HG03378 (cell line): ENCODE measurements around the gene TAS2R20.

ENCODE experiments used
- ATAC-seq: cut with Tn5 transposase; IDR thresholded peaks from one replicate; pipeline ENCODE4 v1.9.1; 2021; ENCODE audit warnings: mild to moderate bottlenecking, moderate library complexity; ENCODE audit not compliant: unreplicated experiment

The TAS2R20 gene

DNA sequence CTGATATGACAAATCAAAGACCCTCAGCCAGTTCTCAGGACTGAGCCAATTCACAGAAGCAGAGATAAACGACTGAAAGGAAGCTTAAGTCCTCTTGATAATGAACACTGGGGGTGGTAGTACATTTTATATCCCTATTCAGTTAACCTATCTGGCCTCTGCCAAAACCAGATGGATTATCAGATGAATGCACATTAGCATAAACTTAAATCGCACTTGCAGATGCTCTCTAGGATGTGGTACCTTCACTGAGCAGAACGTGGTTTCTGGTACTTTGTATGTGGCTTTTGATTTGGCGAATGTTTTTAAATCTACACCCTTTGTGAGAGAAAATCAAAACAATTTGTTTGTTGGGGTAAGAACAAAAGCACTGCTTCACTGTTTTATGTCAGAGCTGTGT is 37.9 kb downstream of the TAS2R20 start:
- ATAC-seq = no peak

DNA sequence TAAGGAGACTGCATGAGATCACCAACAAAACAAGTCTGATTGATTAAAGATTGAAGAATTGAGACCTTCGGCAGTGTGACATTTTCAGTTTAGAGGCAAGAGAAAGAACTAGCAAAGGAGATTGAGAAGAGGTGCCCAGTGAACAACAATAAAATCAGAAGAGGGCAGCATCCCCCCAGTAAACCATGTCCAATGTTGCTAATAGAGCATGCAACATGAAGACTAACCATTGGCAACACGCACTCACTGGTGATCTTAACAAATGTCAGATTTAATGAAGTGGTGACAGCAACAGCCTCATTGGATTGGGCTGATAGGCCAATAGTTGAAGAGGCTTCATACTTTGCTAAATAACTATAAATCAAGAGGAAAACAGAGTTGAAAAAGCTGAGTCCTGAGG is 38.3 kb downstream of the TAS2R20 start:
- no peak for ATAC-seq

DNA sequence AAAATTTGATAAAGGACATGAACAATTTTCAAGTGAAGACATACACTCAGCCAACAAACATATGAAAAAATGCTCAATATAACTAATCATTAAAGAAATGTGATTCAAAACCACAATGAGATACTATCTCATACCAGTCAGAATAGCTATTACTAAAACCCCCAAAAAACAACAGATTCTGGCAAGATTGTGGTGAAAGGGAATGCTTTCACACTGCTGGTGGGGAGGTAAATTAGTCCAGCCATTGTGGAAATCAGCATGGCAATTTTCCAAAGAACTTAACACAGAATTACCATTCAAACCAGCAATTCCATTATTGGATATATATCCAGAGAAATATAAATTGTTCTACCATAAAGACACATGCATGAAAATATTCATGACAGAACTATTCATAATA is 40.4 kb downstream of the TAS2R20 start:
- no peak for ATAC-seq

DNA sequence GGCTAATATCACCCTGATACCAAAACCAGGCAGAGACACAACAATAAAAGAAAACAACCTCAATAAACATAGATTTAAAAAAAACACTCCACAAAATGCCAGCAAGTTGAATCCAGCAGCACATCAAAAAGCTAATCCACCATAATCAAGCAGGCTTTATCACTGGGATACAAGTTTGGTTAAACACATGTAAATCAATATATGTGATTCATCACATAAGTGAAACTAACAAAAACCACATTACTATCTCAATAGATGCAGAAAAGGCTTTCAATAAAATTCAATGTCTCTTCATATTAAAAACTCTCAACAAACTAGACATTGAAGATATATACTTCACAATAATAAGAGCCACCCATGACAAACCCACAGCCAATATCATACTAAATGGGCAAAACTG is 42.0 kb downstream of the TAS2R20 start:
- no peak for ATAC-seq

DNA sequence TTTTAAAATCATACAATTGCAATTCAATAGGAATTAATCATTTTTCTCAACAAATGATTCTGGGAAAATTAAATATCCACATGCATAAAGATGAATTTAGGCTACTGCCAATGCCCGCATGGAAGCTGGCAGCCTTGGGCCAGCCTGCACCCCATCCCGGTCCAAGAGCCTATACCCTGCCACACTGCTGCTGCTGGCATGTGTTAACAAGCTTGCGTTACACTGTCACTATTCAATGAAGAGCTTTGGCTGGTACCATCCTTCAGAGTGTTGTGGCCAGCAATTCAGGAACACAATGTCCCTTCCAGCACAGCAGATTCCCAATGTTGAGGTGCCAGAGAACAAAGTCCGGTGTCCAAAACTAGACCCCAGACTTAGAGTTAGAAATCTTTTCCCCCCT is 45.5 kb downstream of the TAS2R20 start:
- ATAC-seq = no peak
